Common myeloid progenitor, CD34-positive (primary cell): Measurements from ENCODE around the gene SPRED3.

Experiments used
- CTCF ChIA-PET: fragments of 350-600 bp; sonication (Branson Sonifier 250); formaldehyde crosslinking; loops from one replicate; lab custom pipeline; 2021; ENCODE audit warnings: antibody characterized with exemption; lab: Charles Lee
- POLR2A ChIA-PET: fragments of 350-600 bp; sonication (Branson Sonifier 250); formaldehyde crosslinking; loops from one replicate; lab custom pipeline; 2021; ENCODE audit warnings: antibody characterized with exemption; lab: Charles Lee
- DNase-seq, 3 donors: peaks; one replicate each; pipeline versions ENCODE4 v3.0.0 to v3.0.0-alpha.2; 2013
- H3K27ac ChIP-seq, 2 experiments: 1 replicate in 1 of 2; 2 replicates in 1 of 2; pipeline ENCODE4 v1.7.0; 2013; ENCODE audit warnings: inconsistent platforms in 2 of 2, low read length in 2 of 2, mild to moderate bottlenecking in 2 of 2, low read depth in 1 of 2, moderate library complexity in 1 of 2; ENCODE audit not compliant: severe bottlenecking in 2 of 2, insufficient read depth in 1 of 2, poor library complexity in 1 of 2
- H3K27me3 ChIP-seq, 5 experiments: replicated peaks in 2 of 5; 1 replicate in 3 of 5; 2 replicates in 2 of 5; pipeline versions ENCODE4 v1.6.1 to v1.7.0; 2013; ENCODE audit warnings: low read length in 4 of 5, mild to moderate bottlenecking in 2 of 5, moderate library complexity in 2 of 5, inconsistent platforms in 1 of 5; ENCODE audit not compliant: insufficient read depth in 5 of 5, control insufficient read depth in 4 of 5
- H3K36me3 ChIP-seq, 4 experiments: 1 replicate in 2 of 4; 2 replicates in 2 of 4; pipeline versions ENCODE4 v1.6.1 to v1.7.0; 2013; ENCODE audit warnings: low read length in 3 of 4, control low read depth in 1 of 4, mild to moderate bottlenecking in 1 of 4; ENCODE audit not compliant: control insufficient read depth in 4 of 4, insufficient read depth in 4 of 4
- H3K4me1 ChIP-seq, 4 experiments: 1 replicate in 3 of 4; 2 replicates in 1 of 4; pipeline versions ENCODE4 v1.6.1 to v1.7.1; 2013; ENCODE audit warnings: low read length in 3 of 4, mild to moderate bottlenecking in 3 of 4, control low read depth in 1 of 4, inconsistent platforms in 1 of 4, moderate library complexity in 1 of 4; ENCODE audit not compliant: control insufficient read depth in 4 of 4, insufficient read depth in 4 of 4; ENCODE audit errors: control extremely low read depth in 1 of 4
- H3K4me3 ChIP-seq, 7 experiments: 1 replicate in 4 of 7; 2 replicates in 3 of 7; pipeline versions ENCODE4 v1.5.1 to v1.7.0; 2013; ENCODE audit warnings: mild to moderate bottlenecking in 7 of 7, low read length in 6 of 7, moderate library complexity in 6 of 7, inconsistent platforms in 2 of 7, low read depth in 2 of 7, control low read depth in 1 of 7; ENCODE audit not compliant: insufficient read depth in 4 of 7, control insufficient read depth in 1 of 7; ENCODE audit errors: extremely low read depth in 1 of 7
- H3K9me3 ChIP-seq, 5 experiments: 1 replicate in 4 of 5; 2 replicates in 1 of 5; pipeline versions ENCODE4 v1.6.1 to v1.7.1; 2013; ENCODE audit warnings: low read length in 4 of 5, mild to moderate bottlenecking in 2 of 5, inconsistent platforms in 1 of 5, low read depth in 1 of 5, moderate library complexity in 1 of 5; ENCODE audit not compliant: control insufficient read depth in 4 of 5, insufficient read depth in 2 of 5; ENCODE audit errors: control extremely low read depth in 1 of 5
- WGBS: methylation state at CpG from one replicate; pipeline ENCODE4 v1.1.5; 2013; ENCODE audit not compliant: insufficient coverage; 5-methylcytosine and 5-hydroxymethylcytosine counted together

SPRED3 gene

DNA sequence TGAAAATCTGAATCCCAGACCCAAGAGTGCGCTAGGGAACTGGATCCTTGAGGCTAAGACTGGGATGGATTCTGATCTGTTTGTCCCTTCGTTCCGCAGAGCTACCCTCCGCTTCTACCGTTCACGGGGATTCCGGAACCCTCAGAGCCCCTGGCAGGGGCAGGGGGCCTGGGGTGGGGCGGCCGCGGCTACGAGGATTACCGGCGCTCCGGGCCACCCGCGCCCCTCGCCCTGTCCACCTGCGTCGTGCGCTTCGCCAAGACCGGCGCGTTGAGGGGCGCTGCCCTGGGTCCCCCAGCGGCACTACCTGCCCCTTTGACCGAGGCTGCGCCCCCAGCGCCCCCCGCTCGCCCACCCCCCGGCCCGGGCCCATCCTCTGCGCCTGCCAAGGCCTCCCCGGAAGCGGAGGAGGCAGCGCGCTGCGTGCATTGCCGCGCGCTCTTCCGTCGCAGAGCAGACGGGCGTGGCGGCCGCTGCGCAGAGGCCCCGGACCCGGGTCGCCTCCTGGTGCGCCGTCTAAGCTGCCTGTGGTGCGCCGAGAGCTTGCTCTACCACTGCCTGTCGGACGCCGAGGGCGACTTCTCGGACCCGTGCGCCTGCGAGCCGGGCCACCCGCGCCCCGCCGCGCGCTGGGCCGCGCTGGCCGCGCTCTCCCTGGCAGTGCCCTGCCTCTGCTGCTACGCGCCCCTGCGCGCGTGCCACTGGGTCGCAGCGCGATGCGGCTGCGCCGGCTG lies 7.1 kb downstream of the SPRED3 start:
- no peaks in the 10 kb centered on the region for H3K9me3 ChIP-seq
- WGBS = 6% methylated on average over 86 of the region's 86 CpGs
- DNase-seq = no peak
- ChIA-PET POLR2A (interaction anchor here (1.1 kb wide), 1 partner anchor 8 kb away, joined by 4 read pairs; the partner anchor contains the start of gene GGN), CTCF (interaction anchor here (1.9 kb wide), 1 partner anchor 16 kb away, joined by 4 read pairs; no protein-coding TSS in a partner anchor)
- peak overlapping the region in 2 of 7 experiments; percentile 19 to 23 for H3K4me3 ChIP-seq
- peaks cover 6 to 97% (median 48%) of the 10 kb centered on the region in 5 experiments for H3K27me3 ChIP-seq
- H3K27ac ChIP-seq = no peak overlapping the region
- H3K36me3 ChIP-seq = no peaks in the 10 kb centered on the region
- H3K4me1 ChIP-seq = peaks cover 0 to 10% (median 7%) of the 10 kb centered on the region in 4 experiments

GRCh38 chr19:38399081-38399480 lies 10.6 kb downstream of the SPRED3 start:
- CTCF ChIA-PET = no interaction called here
- no peak overlapping the region for H3K4me3 ChIP-seq
- H3K36me3 ChIP-seq = no peaks in the 10 kb centered on the region
- no peaks in the 10 kb centered on the region for H3K9me3 ChIP-seq
- whole genome bisulfite sequencing = 77% methylated on average over 6 of the region's 9 CpGs
- peaks cover 0 to 22% (median 16%) of the 10 kb centered on the region in 4 experiments for H3K4me1 ChIP-seq
- no peak overlapping the region for H3K27ac ChIP-seq
- POLR2A ChIA-PET = no interaction called here
- no peak for DNase-seq
- H3K27me3 ChIP-seq = peaks cover 0 to 62% (median 34%) of the 10 kb centered on the region in 5 experiments

DNA sequence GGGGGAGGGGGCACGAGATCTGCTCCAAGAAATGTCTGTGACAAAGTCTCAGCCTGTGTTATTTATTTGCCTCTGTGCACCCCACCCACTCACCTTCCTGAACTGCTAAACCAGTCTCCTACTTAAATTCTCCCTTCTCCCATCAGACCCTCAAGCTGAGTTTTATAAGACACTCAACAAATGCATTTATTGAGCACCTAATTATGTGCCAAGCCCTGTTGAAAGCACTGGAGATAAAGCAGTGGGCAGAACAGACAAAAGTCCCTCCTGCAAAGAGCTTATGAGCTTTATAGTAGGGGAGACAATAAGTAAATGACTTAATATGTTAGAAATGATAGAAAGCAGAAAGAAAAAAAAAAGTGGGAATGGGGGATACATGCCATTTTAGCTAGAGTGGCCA lies 11.0 kb downstream of the SPRED3 start:
- no peaks in the 10 kb centered on the region for H3K36me3 ChIP-seq
- peaks cover 0 to 20% (median 16%) of the 10 kb centered on the region in 4 experiments for H3K4me1 ChIP-seq
- DNase-seq = no peak
- peaks cover 0 to 57% (median 31%) of the 10 kb centered on the region in 5 experiments for H3K27me3 ChIP-seq
- CTCF ChIA-PET = interaction anchor here (1.0 to 1.2 kb wide), 2 partner anchors 9 to 235 kb away, joined by 3 to 6 read pairs; no protein-coding TSS in a partner anchor
- POLR2A ChIA-PET = no interaction called here
- no peak overlapping the region for H3K27ac ChIP-seq
- H3K9me3 ChIP-seq = no peaks in the 10 kb centered on the region
- WGBS = 100% methylated on average over 1 of the region's 1 CpG
- H3K4me3 ChIP-seq = no peak overlapping the region

DNA sequence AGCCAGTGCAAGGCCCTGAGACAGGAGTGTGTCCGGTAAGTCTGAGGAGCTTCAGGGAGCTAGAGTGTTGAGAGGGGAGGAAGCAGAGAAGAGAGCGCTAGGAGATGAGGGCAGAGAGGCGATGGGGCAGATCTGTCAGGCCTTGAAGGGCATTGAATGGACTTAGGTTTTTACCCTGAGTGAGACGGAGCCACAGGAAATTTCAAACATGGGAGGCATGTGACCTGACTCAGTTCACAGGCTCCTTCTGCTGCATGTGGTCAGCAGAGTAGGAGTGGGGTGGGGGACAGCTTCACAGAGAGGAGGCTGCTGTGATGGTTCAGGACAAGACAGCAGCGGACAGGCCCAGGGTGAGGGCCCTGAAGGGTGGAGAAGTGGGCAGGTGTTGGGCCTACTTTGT lies 11.9 kb downstream of the SPRED3 start:
- Histone ChIP-seq H3K36me3 (peaks cover 0 to 7% (median 2%) of the 10 kb centered on the region in 4 experiments), H3K27ac (no peak overlapping the region), H3K4me3 (no peak overlapping the region), H3K4me1 (peaks cover 0 to 16% (median 13%) of the 10 kb centered on the region in 4 experiments), H3K9me3 (no peaks in the 10 kb centered on the region), H3K27me3 (peaks cover 0 to 49% (median 24%) of the 10 kb centered on the region in 5 experiments)
- ChIA-PET CTCF (interaction anchor here (1.0 to 1.2 kb wide), 2 partner anchors 10 to 234 kb away, joined by 3 to 6 read pairs; no protein-coding TSS in a partner anchor), POLR2A (no interaction called here)
- 92% methylated on average over 5 of the region's 5 CpGs for WGBS
- no peak for DNase-seq

DNA sequence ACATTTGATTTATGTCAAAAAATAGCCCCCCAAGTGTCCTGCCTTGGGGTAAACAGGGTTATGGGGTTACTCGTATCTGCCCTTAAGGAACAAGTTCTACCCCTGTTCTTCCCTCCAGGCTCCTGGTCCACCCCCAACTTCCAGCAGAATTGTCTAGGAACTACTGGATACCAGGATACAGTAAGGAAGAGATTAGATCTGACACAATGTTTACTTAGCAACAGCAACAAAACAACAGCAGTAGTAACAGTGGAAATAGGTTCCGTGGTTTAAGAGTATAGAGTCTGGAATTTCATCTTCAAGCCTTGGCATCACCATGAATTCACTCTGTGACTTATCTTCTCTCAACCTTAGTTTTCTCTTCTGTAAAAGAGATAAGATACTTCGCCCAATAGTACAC lies 12.7 kb downstream of the SPRED3 start:
- Histone ChIP-seq H3K4me3 (no peak overlapping the region), H3K27me3 (peaks cover 0 to 41% (median 21%) of the 10 kb centered on the region in 5 experiments), H3K27ac (no peak overlapping the region), H3K9me3 (no peaks in the 10 kb centered on the region), H3K4me1 (peaks cover 0 to 13% (median 10%) of the 10 kb centered on the region in 4 experiments), H3K36me3 (peaks cover 0 to 10% (median 3%) of the 10 kb centered on the region in 4 experiments)
- WGBS = 100% methylated on average over 1 of the region's 3 CpGs
- ChIA-PET POLR2A (no interaction called here), CTCF (interaction anchor here (1.2 kb wide), 1 partner anchor 11 kb away, joined by 6 read pairs; no protein-coding TSS in a partner anchor)
- DNase-seq = no peak

GRCh38 chr19:38402623-38402966 lies 14.1 kb downstream of the SPRED3 start:
- no peak for DNase-seq
- POLR2A ChIA-PET = interaction anchor here (0.7 to 1.3 kb wide), 4 partner anchors 8 to 298 kb away, joined by 3 read pairs; no protein-coding TSS in a partner anchor
- Histone ChIP-seq H3K27ac (peak overlapping the region in 1 of 2 experiments; percentile 34), H3K9me3 (no peaks in the 10 kb centered on the region), H3K27me3 (peaks cover 0 to 27% (median 7%) of the 10 kb centered on the region in 5 experiments), H3K4me3 (peak overlapping the region in 6 of 7 experiments; percentile 42 to 79 (median 56)), H3K4me1 (peaks cover 0 to 13% (median 9%) of the 10 kb centered on the region in 4 experiments), H3K36me3 (peaks cover 0 to 17% (median 10%) of the 10 kb centered on the region in 4 experiments)
- 3% methylated on average over 17 of the region's 18 CpGs for WGBS
- CTCF ChIA-PET = interaction anchor here (0.6 to 3.8 kb wide), 26 partner anchors 9 to 234 kb away, joined by 3 to 30 read pairs (median 5); partner anchors contain the start of genes EIF3K, MAP4K1, PSMD8 and RASGRP4
